Smooth muscle cell (in vitro differentiated cells): Measurements from ENCODE around the gene LGALS3BP. TPM values are rescaled to one million over a fixed set of nuclear protein-coding genes. Genes with fewer than 3 reads are reported as not detected.

Source experiments
- DNase-seq: peaks from one replicate; lab custom pipeline; 2025; ENCODE audit not compliant: unreplicated experiment; lab: John Stamatoyannopoulos, UW
- H2AFZ ChIP-seq: fragments of 200-600 bp; sonication (generic); 2 replicates; pipeline ENCODE4 v1.6.0; 2016; ENCODE audit warnings: antibody characterized with exemption, low read depth, mild to moderate bottlenecking
- H3F3A ChIP-seq: fragments of 200-600 bp; sonication (generic); 2 replicates; pipeline ENCODE4 v1.6.0; 2017; ENCODE audit warnings: antibody characterized with exemption, low read depth
- H3K27ac ChIP-seq: fragments of 200-600 bp; sonication (generic); 2 replicates; pipeline ENCODE4 v1.5.1; 2016; ENCODE audit warnings: low read depth, mild to moderate bottlenecking
- H3K27me3 ChIP-seq: fragments of 200-600 bp; sonication (generic); 2 replicates; pipeline ENCODE4 v1.6.1; 2016; ENCODE audit warnings: low read depth, mild to moderate bottlenecking
- H3K36me3 ChIP-seq: fragments of 200-600 bp; sonication (generic); 2 replicates; pipeline ENCODE4 v1.5.1; 2016; ENCODE audit warnings: low read depth
- H3K4me1 ChIP-seq: fragments of 200-600 bp; sonication (generic); 2 replicates; pipeline ENCODE4 v1.5.1; 2016; ENCODE audit warnings: low read depth
- H3K4me2 ChIP-seq: fragments of 200-600 bp; sonication (generic); 2 replicates; pipeline ENCODE4 v1.6.0; 2016; ENCODE audit warnings: mild to moderate bottlenecking
- H3K4me3 ChIP-seq: fragments of 200-600 bp; sonication (generic); 2 replicates; pipeline ENCODE4 v1.5.1; 2016; ENCODE audit warnings: mild to moderate bottlenecking
- H3K79me2 ChIP-seq: fragments of 200-600 bp; sonication (generic); 2 replicates; pipeline ENCODE4 v1.6.0; 2016; ENCODE audit warnings: low read depth, mild to moderate bottlenecking
- H3K9ac ChIP-seq: fragments of 200-600 bp; sonication (generic); 2 replicates; pipeline ENCODE4 v1.6.0; 2016; ENCODE audit warnings: low read depth
- H3K9me3 ChIP-seq: fragments of 200-600 bp; sonication (generic); replicated peaks from 2 replicates; pipeline ENCODE4 v1.5.1; 2016; ENCODE audit warnings: low read depth
- H4K20me1 ChIP-seq: fragments of 200-600 bp; sonication (generic); 2 replicates; pipeline ENCODE4 v1.6.0; 2016; ENCODE audit warnings: low read depth
- CTCF ChIP-seq: fragments of 200-600 bp; sonication (generic); IDR thresholded peaks from 2 replicates; pipeline ENCODE4 v1.5.1; 2017; ENCODE audit warnings: borderline replicate concordance, mild to moderate bottlenecking, antibody characterized with exemption; ENCODE audit not compliant: insufficient read depth, poor library complexity, severe bottlenecking
- WGBS: methylation state at CpG from one replicate; pipeline ENCODE4 v1.1.7; 2016; ENCODE audit warnings: low lambda C conversion rate; 5-methylcytosine and 5-hydroxymethylcytosine counted together
- polyA plus RNA-seq: library from polyadenylated mRNA; unstranded; fragments of >200 nt; fragmentation: Nextera tagmentation; extraction: Ambion mirVana; gene quantifications from 2 replicates; pipeline ENCODE4 v1.2.1, GENCODE V29; 2016
- total RNA-seq: library from RNA; depleted of rRNA; stranded (reverse); fragments of >200 nt; gene quantifications from 2 replicates; pipeline ENCODE4 v1.2.3, GENCODE V29; 2014

The LGALS3BP gene
- total and polyA plus RNA-seq, 2 experiments from 2014 or later: 66.5 to 151 TPM

GRCh38 chr17:78929908-78930775 lies 49.6 kb downstream of the LGALS3BP start:
- no peaks in the 10 kb centered on the region for H3K9me3 ChIP-seq
- no peak overlapping the region for H2AFZ ChIP-seq
- H3K27me3 ChIP-seq: no peaks in the 10 kb centered on the region
- no peak overlapping the region for H3K4me3 ChIP-seq
- 88% methylated on average over 31 of the region's 31 CpGs for WGBS
- no peaks in the 10 kb centered on the region for H4K20me1 ChIP-seq
- no peaks in the 10 kb centered on the region for H3K79me2 ChIP-seq
- no peak for DNase-seq
- no peaks in the 10 kb centered on the region for H3K36me3 ChIP-seq
- H3F3A ChIP-seq: peaks cover 8% of the 10 kb centered on the region
- H3K27ac ChIP-seq: no peak overlapping the region
- H3K4me1 ChIP-seq: peaks cover 12% of the 10 kb centered on the region
- no peak overlapping the region for H3K4me2 ChIP-seq
- TF ChIP-seq CTCF: no peak
- H3K9ac ChIP-seq: no peak overlapping the region

- 39% methylated on average over 30 of the region's 33 CpGs for WGBS
- peak overlapping the region; percentile 76 for H3K9ac ChIP-seq
- peak overlapping the region; percentile 56 for H3K27ac ChIP-seq
Observed at GRCh38 chr17:78925662-78926555, 53.8 kb downstream of the LGALS3BP start.

GRCh38 chr17:78925234-78925633 lies 54.5 kb downstream of the LGALS3BP start, which contains the start of gene TIMP2:
TSS of gene TIMP2 (minus strand) at chr17:78925387. CDS start at chr17:78925088, 299 bp downstream.
- peak within 1 kb of the TSS; percentile 56 for H3K27ac ChIP-seq
- 0% methylated on average over 25 of the region's 52 CpGs for WGBS

More at GRCh38 chr17:78925662-78926555, 53.8 kb downstream of the LGALS3BP start:
- Histone ChIP-seq H3K4me3 (peak overlapping the region; percentile 84), H3K27me3 (no peaks in the 10 kb centered on the region), H3K36me3 (no peaks in the 10 kb centered on the region), H4K20me1 (peaks cover 36% of the 10 kb centered on the region), H3K4me2 (peak overlapping the region; percentile 99), H3F3A (peaks cover 9% of the 10 kb centered on the region), H3K4me1 (peaks cover 11% of the 10 kb centered on the region), H3K9me3 (no peaks in the 10 kb centered on the region), H3K79me2 (peaks cover 37% of the 10 kb centered on the region), H2AFZ (peak overlapping the region; percentile 91)
- DNase-seq: peak; percentile 64
- no peak for TF ChIP-seq CTCF

More at GRCh38 chr17:78925234-78925633, 54.5 kb downstream of the LGALS3BP start, which contains the start of gene TIMP2:
- TF ChIP-seq CTCF: no peak
- H2AFZ ChIP-seq: peak within 1 kb of the TSS; percentile 91
- peaks cover 9% of the 10 kb centered on the region for H3F3A ChIP-seq
- no peaks in the 10 kb centered on the region for H3K27me3 ChIP-seq
- H3K4me3 ChIP-seq: peak within 1 kb of the TSS; percentile 84
- H3K79me2 ChIP-seq: peaks cover 44% of the 10 kb centered on the region
- H3K9me3 ChIP-seq: no peaks in the 10 kb centered on the region
- peak within 1 kb of the TSS; percentile 76 for H3K9ac ChIP-seq
- peak within 1 kb of the TSS; percentile 99 for H3K4me2 ChIP-seq
- DNase-seq: peak; percentile 64
- H4K20me1 ChIP-seq: peaks cover 43% of the 10 kb centered on the region
- H3K36me3 ChIP-seq: no peaks in the 10 kb centered on the region
- peaks cover 11% of the 10 kb centered on the region for H3K4me1 ChIP-seq
